ENCODE data around the gene QRICH2.
"Not testable (repeated sequence)": the region's sequence is repeated elsewhere in the genome, so short reads cannot be mapped to it uniquely, and the experiment has no call there.

The QRICH2 gene

DNA sequence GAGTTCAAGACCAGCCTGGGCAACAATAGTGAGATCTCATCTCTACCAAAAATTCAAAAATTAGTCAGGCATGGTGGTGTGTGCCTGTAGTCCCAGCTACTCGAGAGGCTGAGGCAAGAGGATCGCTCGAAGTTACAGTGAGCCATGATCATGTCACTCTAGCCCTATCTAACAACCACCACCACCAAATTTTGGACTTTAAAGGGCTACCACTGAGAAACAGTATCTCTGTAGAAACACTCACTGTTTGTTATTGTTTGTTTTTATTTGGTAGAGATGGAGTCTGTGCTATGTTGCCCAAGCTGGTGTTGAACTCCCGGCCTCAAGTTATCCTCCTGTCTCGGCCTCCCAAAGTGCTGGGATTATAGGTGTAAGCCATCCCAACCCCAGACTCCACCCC is 44.2 kb downstream of the QRICH2 start:
- ChIA-PET POLR2A (interaction anchor here (1.0 to 3.0 kb wide), 6 partner anchors 9 to 22 kb away, joined by 4 to 24 read pairs (median 6); partner anchors contain the start of gene RNF157), CTCF (interaction anchor here (0.6 to 1.5 kb wide), 4 partner anchors 16 to 966 kb away, joined by 3 to 8 read pairs (median 3); no protein-coding TSS in a partner anchor)
- TF ChIP-seq LEF1 (IDR thresholded peaks at IDR 0.05; ENCODE audit: borderline replicate concordance) = no peak
- TF ChIP-seq L3MBTL2 (conservative IDR thresholded peaks at IDR 0.05) = no peak
- TF ChIP-seq SUZ12 (IDR thresholded peaks at IDR 0.05) = no peak
- no peak for TF ChIP-seq HDGF (IDR thresholded peaks at IDR 0.05; ENCODE audit: borderline replicate concordance)
- no peak for TF ChIP-seq ZNF384 (IDR thresholded peaks at IDR 0.05)
- no peak for TF ChIP-seq FOXM1 (IDR thresholded peaks at IDR 0.05; ENCODE audit: borderline replicate concordance)
- no peak for TF ChIP-seq ELF4 (IDR thresholded peaks at IDR 0.05)
- no peak for TF ChIP-seq TARDBP (IDR thresholded peaks at IDR 0.05)
- TF ChIP-seq BHLHE40 (IDR thresholded peaks at IDR 0.05; ENCODE audit: borderline replicate concordance) = no peak
- no peak for TF ChIP-seq PKNOX1 (IDR thresholded peaks at IDR 0.05)
- TF ChIP-seq FOXA1 (IDR thresholded peaks at IDR 0.05) = no peak
- TF ChIP-seq CTBP1 (IDR thresholded peaks at IDR 0.05; ENCODE audit: borderline replicate concordance) = no peak
- no peak for TF ChIP-seq NFRKB (IDR thresholded peaks at IDR 0.05)
- no peak for TF ChIP-seq ARNT (IDR thresholded peaks at IDR 0.05)
- DNase-seq (ENCODE audit: extremely low spot score) = no peak

- CTCF ChIA-PET = interaction anchor here (0.9 to 1.0 kb wide), 2 partner anchors 16 to 159 kb away, joined by 3 read pairs; partner anchors contain the start of gene EXOC7
- TF ChIP-seq SUZ12 (IDR thresholded peaks at IDR 0.05) = no peak
- DNase-seq (ENCODE audit: extremely low spot score) = no peak
- POLR2A ChIA-PET = interaction anchor here (1.0 to 3.0 kb wide), 3 partner anchors 16 to 139 kb away, joined by 4 to 24 read pairs (median 4); partner anchors contain the start of gene RNF157
Observed at GRCh38 chr17:76262732-76263344, 45.2 kb downstream of the QRICH2 start.

GRCh38 chr17:76261421-76262215 is 46.5 kb downstream of the QRICH2 start:
- CTCF ChIA-PET = interaction anchor here (0.6 to 0.7 kb wide), 2 partner anchors 136 to 235 kb away, joined by 3 read pairs; partner anchors contain the start of gene EVPL
- POLR2A ChIA-PET = interaction anchor here (2.2 kb wide), 1 partner anchor 21 kb away, joined by 8 read pairs; the partner anchor contains the start of gene RNF157
- DNase-seq (ENCODE audit: extremely low spot score) = no peak
- TF ChIP-seq FOXM1 (IDR thresholded peaks at IDR 0.05; ENCODE audit: borderline replicate concordance) = no peak
- TF ChIP-seq ZNF384 (IDR thresholded peaks at IDR 0.05) = no peak
- no peak for TF ChIP-seq ARNT (IDR thresholded peaks at IDR 0.05)
- no peak for TF ChIP-seq SUZ12 (IDR thresholded peaks at IDR 0.05)
- TF ChIP-seq L3MBTL2 (conservative IDR thresholded peaks at IDR 0.05) = no peak
- TF ChIP-seq ELF4 (IDR thresholded peaks at IDR 0.05) = no peak
- no peak for TF ChIP-seq LEF1 (IDR thresholded peaks at IDR 0.05; ENCODE audit: borderline replicate concordance)
- no peak for TF ChIP-seq PKNOX1 (IDR thresholded peaks at IDR 0.05)
- no peak for TF ChIP-seq BHLHE40 (IDR thresholded peaks at IDR 0.05; ENCODE audit: borderline replicate concordance)
- no peak for TF ChIP-seq FOXK2 (IDR thresholded peaks at IDR 0.05)
- no peak for TF ChIP-seq TARDBP (IDR thresholded peaks at IDR 0.05)
- no peak for TF ChIP-seq HDGF (IDR thresholded peaks at IDR 0.05; ENCODE audit: borderline replicate concordance)
- no peak for TF ChIP-seq NFRKB (IDR thresholded peaks at IDR 0.05)

GRCh38 chr17:76260669-76261068 is 47.4 kb downstream of the QRICH2 start:
- ChIA-PET CTCF (no interaction called here), POLR2A (interaction anchor here (2.2 kb wide), 1 partner anchor 20 kb away, joined by 8 read pairs; the partner anchor contains the start of gene RNF157)
- no peak for TF ChIP-seq NFRKB (IDR thresholded peaks at IDR 0.05)
- TF ChIP-seq ZNF384 (IDR thresholded peaks at IDR 0.05) = no peak
- no peak for TF ChIP-seq SUZ12 (IDR thresholded peaks at IDR 0.05)
- TF ChIP-seq TARDBP (IDR thresholded peaks at IDR 0.05) = no peak
- no peak for TF ChIP-seq PKNOX1 (IDR thresholded peaks at IDR 0.05)
- TF ChIP-seq BHLHE40 (IDR thresholded peaks at IDR 0.05; ENCODE audit: borderline replicate concordance) = no peak
- TF ChIP-seq ARNT (IDR thresholded peaks at IDR 0.05) = no peak
- no peak for TF ChIP-seq FOXA1 (IDR thresholded peaks at IDR 0.05)
- TF ChIP-seq ELF4 (IDR thresholded peaks at IDR 0.05) = no peak
- no peak for TF ChIP-seq FOXM1 (IDR thresholded peaks at IDR 0.05; ENCODE audit: borderline replicate concordance)
- TF ChIP-seq L3MBTL2 (conservative IDR thresholded peaks at IDR 0.05) = no peak
- DNase-seq (ENCODE audit: extremely low spot score) = no peak

DNA sequence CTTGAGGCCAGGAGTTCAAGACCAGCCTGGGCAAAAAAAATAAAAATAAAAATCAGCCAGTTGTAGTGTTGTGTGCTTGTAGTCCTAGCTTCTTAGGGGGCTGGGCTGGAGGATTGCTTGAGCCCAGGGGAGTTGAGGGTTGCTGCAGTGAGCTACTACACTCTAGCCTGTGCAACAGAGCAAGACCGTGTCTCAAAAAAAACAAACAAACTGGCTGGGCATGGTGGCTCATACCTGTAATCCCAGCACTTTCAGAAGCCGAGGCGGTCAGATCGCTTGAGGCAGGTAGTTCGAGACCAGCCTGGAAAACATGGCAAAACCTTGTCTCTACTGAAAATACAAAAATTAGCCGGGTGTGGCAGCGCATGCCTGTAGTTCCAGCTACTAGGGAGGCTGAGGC is 47.9 kb downstream of the QRICH2 start:
- TF ChIP-seq HDGF (IDR thresholded peaks at IDR 0.05; ENCODE audit: borderline replicate concordance) (no peak), NFRKB (IDR thresholded peaks at IDR 0.05) (no peak), L3MBTL2 (conservative IDR thresholded peaks at IDR 0.05) (no peak), FOXK2 (IDR thresholded peaks at IDR 0.05) (no peak), ARNT (IDR thresholded peaks at IDR 0.05) (no peak), CTBP1 (IDR thresholded peaks at IDR 0.05; ENCODE audit: borderline replicate concordance) (no peak), PKNOX1 (IDR thresholded peaks at IDR 0.05) (no peak), ZNF384 (IDR thresholded peaks at IDR 0.05) (no peak), ELF4 (IDR thresholded peaks at IDR 0.05) (no peak), FOXA1 (IDR thresholded peaks at IDR 0.05) (no peak), FOXM1 (IDR thresholded peaks at IDR 0.05; ENCODE audit: borderline replicate concordance) (no peak)
- POLR2A ChIA-PET = interaction anchor here (2.2 kb wide), 1 partner anchor 19 kb away, joined by 8 read pairs; the partner anchor contains the start of gene RNF157
- CTCF ChIA-PET = no interaction called here

GRCh38 chr17:76256430-76257050 is 51.5 kb downstream of the QRICH2 start:
- POLR2A ChIA-PET = interaction anchor here (0.8 kb wide), 1 partner anchor 8 kb away, joined by 3 read pairs; no protein-coding TSS in a partner anchor
- DNase-seq (ENCODE audit: extremely low spot score); CTCF ChIA-PET: not testable (repeated sequence)

More for the DNA sequence above, 47.9 kb downstream of the QRICH2 start:
- DNase-seq (ENCODE audit: extremely low spot score) = no peak
